Epithelial cell of proximal tubule (primary cell): ENCODE measurements around the gene CNOT3. TPM values are rescaled to one million over a fixed set of nuclear protein-coding genes. Genes with fewer than 3 reads are reported as not detected.

ENCODE experiments used
- DNase-seq: peaks from one replicate; pipeline ENCODE4 v3.0.0-alpha.2; 2011; ENCODE audit warnings: low read depth
- H3K4me3 ChIP-seq: 2 replicates; pipeline ENCODE4 v1.5.1; 2011; ENCODE audit warnings: low read depth, mild to moderate bottlenecking, low read length
- total RNA-seq: library from RNA; depleted of rRNA; stranded (reverse); fragments of >200 nt; gene quantifications from 2 replicates; pipeline ENCODE4 v1.2.3, GENCODE V29; 2015
- TF ChIP-seq, protein P1 (sequence below): conservative IDR thresholded peaks from 2 replicates; pipeline ENCODE4 v1.5.1; 2012; ENCODE audit warnings: low read depth, mild to moderate bottlenecking, low read length

Gene CNOT3
- total RNA-seq, 1 donor from 2014 or later: 20.5 TPM

DNA sequence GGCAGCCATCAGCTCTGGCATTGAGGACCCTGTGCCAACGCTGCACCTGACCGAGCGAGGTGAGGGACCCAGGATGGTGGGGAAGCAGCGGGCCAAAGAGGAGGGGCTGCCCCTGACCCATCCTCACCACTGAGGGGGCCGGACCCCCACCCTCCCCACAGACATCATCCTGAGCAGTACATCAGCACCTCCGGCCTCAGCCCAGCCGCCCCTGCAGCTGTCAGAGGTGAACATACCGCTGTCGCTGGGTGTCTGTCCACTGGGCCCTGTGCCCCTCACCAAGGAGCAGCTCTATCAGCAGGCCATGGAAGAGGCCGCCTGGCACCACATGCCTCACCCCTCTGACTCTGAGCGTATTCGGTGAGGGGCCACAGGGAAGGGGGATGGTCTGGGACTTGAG is 14.7 kb downstream of the CNOT3 start:
- DNase-seq: no peak
- no peak overlapping the region for H3K4me3 ChIP-seq
- TF ChIP-seq, protein P1, sequence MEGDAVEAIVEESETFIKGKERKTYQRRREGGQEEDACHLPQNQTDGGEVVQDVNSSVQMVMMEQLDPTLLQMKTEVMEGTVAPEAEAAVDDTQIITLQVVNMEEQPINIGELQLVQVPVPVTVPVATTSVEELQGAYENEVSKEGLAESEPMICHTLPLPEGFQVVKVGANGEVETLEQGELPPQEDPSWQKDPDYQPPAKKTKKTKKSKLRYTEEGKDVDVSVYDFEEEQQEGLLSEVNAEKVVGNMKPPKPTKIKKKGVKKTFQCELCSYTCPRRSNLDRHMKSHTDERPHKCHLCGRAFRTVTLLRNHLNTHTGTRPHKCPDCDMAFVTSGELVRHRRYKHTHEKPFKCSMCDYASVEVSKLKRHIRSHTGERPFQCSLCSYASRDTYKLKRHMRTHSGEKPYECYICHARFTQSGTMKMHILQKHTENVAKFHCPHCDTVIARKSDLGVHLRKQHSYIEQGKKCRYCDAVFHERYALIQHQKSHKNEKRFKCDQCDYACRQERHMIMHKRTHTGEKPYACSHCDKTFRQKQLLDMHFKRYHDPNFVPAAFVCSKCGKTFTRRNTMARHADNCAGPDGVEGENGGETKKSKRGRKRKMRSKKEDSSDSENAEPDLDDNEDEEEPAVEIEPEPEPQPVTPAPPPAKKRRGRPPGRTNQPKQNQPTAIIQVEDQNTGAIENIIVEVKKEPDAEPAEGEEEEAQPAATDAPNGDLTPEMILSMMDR: no peak

DNA sequence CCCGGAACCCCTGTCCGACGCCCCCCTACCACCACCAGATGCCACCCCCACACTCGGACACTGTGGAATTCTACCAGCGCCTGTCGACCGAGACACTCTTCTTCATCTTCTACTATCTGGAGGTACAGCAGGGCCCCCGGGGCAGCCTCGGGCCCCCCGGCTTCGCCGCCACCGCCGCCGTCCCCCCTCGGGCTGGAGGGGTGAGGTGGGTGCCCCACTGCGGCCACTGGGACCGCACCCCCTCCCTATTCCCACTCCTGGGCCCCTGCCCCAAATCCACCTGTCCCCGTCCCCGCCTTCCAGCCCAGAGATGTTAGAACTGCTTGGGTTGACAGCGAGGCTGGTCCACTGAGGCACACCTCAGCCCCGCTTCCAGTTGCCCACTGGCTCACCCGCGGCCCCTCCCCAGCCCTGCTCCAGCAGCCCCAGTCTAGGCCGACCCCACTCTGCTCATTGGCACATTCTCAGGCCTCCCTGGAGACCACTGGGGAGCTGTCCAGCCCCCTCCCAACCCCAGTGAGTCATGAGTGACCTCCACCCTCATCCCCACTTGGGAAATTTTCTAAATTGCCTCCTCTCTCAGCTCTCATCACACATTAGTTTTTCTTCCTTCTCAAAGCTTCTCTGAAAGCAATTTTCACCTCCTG is 15.4 kb downstream of the CNOT3 start:
- TF ChIP-seq, protein P1: no peak
- no peak overlapping the region for H3K4me3 ChIP-seq

DNA sequence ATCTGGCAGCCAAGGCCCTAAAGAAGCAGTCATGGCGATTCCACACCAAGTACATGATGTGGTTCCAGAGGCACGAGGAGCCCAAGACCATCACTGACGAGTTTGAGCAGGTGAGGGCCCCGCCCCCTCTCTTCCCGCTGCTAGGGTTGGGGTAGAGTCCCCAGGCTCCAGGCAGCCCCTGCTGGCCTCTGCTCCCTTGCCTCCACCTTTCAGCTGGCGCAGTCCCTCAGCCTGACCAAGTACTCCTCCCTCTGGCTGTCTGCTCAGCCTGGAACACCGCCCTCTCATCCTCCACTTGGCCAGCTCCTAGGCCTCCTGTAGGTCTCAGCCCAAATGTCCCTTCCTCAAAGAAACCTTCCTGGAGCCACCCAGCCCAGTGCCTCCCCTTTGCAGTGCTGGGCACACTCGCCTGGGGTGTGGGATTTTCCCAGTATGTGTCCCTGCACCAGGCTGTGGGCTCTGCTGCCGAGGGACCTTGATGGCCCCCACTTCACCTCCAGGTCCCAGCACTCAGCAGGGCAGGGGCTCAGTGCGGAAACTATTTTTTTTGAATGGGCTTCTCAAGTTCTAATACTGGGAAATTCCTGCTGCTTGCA is 16.3 kb downstream of the CNOT3 start:
- no peak overlapping the region for H3K4me3 ChIP-seq
- DNase-seq: no peak
- TF ChIP-seq, protein P1: no peak

More for the DNA sequence above, 15.4 kb downstream of the CNOT3 start:
- DNase-seq: no peak

DNA sequence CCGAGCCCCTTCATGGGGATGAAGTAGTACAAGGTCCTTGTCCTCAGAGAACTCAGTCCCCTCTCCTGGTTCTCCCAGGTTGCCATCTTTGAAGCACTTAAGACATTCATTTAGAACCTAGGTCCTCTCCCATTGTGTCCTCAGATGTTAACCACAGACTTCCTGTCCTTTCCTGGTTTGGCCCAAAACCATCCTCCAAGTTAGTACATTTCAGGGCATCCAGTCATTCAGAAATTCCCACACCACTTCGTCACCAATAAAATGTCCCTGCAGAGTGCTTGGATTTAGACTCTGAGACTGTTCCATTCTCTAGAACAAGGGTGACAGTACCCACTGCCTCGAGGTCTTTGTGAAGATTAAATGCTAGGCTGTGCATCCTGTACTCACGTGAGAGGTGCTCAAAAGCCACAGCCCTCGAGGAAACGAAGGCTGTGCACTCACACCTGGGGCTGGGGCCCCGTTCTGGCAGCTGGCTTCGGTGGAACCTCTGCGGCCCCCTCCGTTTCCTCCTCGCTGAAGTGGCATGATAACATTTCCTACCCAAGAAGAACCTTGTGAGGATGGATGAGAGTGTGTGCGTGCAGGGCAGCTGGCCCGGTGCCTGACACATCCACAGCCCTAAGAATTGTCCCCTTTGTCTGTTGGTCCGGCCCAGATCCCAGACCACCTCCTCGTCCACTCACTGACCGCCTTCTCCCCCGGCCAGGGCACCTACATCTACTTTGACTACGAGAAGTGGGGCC is 17.2 kb downstream of the CNOT3 start:
- DNase-seq: no peak
- no peak overlapping the region for H3K4me3 ChIP-seq
- TF ChIP-seq, protein P1: no peak

DNA sequence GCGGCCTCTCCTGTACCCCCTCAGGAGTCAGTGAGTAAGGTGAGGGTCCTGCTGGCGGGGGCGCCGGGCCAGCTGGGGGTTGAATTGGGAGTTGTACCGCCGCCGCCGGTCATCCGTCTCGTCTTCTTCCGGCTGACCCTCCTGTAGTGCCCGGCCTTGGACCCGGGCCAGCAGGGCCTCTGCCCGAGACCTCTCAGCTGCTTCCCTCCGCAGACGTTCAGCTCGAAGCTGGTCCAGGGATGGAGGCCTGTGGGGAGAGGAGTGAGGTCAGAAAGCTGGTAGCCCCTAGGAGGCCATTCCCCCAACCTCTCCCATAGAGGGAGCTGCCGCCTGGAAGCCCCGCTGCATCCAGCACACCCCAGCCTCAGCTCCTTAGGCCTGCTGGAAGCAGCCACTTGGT is 18.1 kb downstream of the CNOT3 start:
- H3K4me3 ChIP-seq: no peak overlapping the region
- DNase-seq: no peak
- TF ChIP-seq, protein P1: no peak

DNA sequence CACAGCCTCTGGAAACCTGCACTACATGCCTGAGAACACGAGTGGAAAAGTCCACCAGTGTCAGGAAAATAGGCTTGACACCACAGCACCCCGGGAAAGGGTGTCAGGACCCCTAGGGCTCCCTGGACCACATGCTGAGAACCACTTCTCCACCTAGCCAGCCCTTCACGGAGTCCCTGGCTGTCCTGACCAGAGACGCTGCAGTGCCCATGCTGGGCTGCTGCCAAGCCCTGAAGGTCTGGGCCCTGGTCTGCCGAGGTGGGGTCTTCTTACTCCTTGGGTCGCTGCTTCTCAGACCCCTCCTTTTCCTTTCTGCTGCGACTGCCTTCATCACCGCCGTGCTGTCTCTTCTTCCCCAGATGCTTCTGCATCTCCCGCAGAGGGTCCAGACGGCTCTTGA is 18.9 kb downstream of the CNOT3 start:
- H3K4me3 ChIP-seq: no peak overlapping the region
- TF ChIP-seq, protein P1: no peak
- no peak for DNase-seq
